HG03432 (cell line): ENCODE data around the gene FOXD4.
"Not testable (repeated sequence)": the region's sequence is repeated elsewhere in the genome, so short reads cannot be mapped to it uniquely, and the experiment has no call there.

Experiments used
- ATAC-seq: cut with Tn5 transposase; IDR thresholded peaks from one replicate; pipeline ENCODE4 v1.9.1; 2021; ENCODE audit warnings: mild to moderate bottlenecking, moderate library complexity; ENCODE audit not compliant: unreplicated experiment

The FOXD4 gene

GRCh38 chr9:94323-94722 is 23.9 kb downstream of the FOXD4 start:
- not testable (repeated sequence) for ATAC-seq

GRCh38 chr9:93909-94308 is 24.3 kb downstream of the FOXD4 start:
- not testable (repeated sequence) for ATAC-seq

- not testable (repeated sequence) for ATAC-seq
Observed at GRCh38 chr9:90851-91250, 27.4 kb downstream of the FOXD4 start.

DNA sequence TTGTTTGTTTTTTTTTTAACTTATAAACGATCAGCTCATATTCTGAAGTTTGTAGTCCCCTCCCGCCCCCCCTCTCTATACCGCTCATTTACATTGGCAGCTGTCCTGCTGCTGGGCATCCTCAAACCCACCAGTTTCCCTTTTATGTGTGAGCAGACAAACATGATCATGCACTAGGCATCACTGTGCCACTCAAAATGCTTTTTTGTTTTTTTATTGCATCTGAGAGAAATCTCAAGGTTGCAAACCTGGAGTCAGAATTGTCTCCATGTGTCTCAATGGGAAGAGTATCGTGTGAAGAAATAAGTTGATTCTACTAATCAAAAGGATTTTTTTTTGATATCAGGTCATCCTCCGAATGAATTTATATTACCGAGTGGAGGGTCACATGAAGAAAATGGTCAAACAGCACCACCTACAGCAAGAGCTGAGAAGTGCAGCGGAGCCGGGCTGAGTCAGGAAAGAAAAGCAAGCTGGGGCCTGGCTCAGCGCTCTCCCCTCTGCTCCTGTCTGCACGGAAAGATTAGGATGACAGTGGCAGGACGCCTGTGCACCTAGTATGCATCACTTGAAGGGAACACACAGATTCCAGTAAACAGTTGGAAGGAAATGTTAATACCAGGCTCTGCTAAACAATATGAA is 29.7 kb downstream of the FOXD4 start:
- peak; percentile 92 for ATAC-seq

- not testable (repeated sequence) for ATAC-seq
Observed at GRCh38 chr9:87860-88259, 30.4 kb downstream of the FOXD4 start.

- not testable (repeated sequence) for ATAC-seq
Observed at GRCh38 chr9:87105-87504, 31.1 kb downstream of the FOXD4 start.

DNA sequence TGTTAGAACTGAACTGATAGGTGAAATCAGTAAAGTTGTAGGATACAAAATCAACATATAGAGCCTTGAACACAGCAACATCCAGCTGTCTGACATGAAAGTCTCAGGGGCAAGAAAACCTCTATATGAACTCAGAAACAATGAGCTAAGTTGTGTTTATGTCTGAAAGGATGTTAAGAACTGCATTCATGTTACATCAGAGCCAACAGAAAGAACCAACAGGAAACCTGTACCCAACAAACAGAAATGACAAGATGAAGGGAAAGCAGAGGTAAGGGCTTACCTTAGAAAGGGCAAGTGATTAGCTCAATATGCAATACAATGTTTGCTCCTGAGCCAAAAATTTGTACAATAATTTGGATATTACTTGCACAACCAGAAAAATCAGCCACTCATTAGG is 31.5 kb downstream of the FOXD4 start:
- not testable (repeated sequence) for ATAC-seq

- ATAC-seq = not testable (repeated sequence)
Observed at GRCh38 chr9:82932-83689, 35.1 kb downstream of the FOXD4 start.

- not testable (repeated sequence) for ATAC-seq
Observed at GRCh38 chr9:78333-78732, 39.9 kb downstream of the FOXD4 start.

GRCh38 chr9:76389-76788 is 41.8 kb downstream of the FOXD4 start:
- ATAC-seq = not testable (repeated sequence)

GRCh38 chr9:73900-74525 is 44.2 kb downstream of the FOXD4 start:
- ATAC-seq = not testable (repeated sequence)

GRCh38 chr9:73076-73899 is 44.9 kb downstream of the FOXD4 start:
- ATAC-seq = not testable (repeated sequence)
